ENCODE data around the gene WDR76.

The WDR76 gene

GRCh38 chr15:43915631-43916325 lies 89.0 kb downstream of the WDR76 start:
- no peak for DNase-seq

DNA sequence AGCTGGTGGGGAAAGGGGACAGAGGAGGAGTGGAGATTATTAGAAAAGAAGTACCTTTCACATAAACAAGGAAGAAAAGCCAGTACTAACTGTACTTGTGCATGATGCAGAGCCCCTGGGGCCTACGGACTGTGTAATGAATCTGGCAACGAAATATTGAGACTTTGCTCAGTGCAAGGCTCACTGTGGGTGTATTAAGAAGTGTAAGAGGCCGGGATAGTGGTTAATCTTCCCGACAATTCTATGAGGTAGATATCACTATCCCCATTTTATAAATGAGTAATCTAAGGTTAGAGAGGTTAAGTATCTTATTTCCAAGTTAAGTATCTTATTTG lies 89.5 kb downstream of the WDR76 start:
- DNase-seq, result no peak

Data from NCI-H2081 (cell line).